GM10266 (cell line): ENCODE measurements around the gene CENPVL3.
"Not testable (repeated sequence)": the region's sequence is repeated elsewhere in the genome, so short reads cannot be mapped to it uniquely, and the experiment has no call there.

Experiments
- DNase-seq: peaks from one replicate; pipeline ENCODE4 v3.0.0; 2012; ENCODE audit errors: extremely low spot score
- TF ChIP-seq, protein P1 (sequence below): IDR thresholded peaks from 2 replicates; pipeline ENCODE4 v1.5.1; 2012; ENCODE audit warnings: mild to moderate bottlenecking, low read depth; ENCODE audit not compliant: control insufficient read depth, insufficient read depth; ENCODE audit errors: missing control alignments

The CENPVL3 gene

GRCh38 chrX:51618241-51619155, at the start of gene CENPVL3:
Gene CENPVL3, minus strand, starts transcription at chrX:51618912. Its CDS starts 39 bp downstream, at chrX:51618873.
- DNase-seq: not testable (repeated sequence)

DNA sequence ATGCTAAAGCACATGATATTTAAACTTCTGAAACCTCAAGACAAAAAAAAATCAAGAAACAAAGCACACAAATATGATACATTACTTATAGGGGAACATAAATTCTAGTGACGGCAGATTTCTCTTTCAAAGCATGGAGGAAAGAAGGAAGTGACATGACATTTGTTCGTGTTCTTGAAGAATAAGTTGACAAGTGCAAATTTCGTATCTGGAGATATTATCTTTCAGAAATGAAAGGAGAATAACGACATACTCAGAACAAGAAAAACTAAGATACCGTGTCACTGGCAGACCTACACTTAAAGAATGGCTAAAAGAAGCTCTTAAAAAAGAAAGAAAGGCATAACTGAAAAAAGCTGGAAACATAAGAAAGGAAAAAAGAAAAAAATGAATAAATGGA, 47.3 kb upstream of the CENPVL3 start:
- TF ChIP-seq, protein P1, sequence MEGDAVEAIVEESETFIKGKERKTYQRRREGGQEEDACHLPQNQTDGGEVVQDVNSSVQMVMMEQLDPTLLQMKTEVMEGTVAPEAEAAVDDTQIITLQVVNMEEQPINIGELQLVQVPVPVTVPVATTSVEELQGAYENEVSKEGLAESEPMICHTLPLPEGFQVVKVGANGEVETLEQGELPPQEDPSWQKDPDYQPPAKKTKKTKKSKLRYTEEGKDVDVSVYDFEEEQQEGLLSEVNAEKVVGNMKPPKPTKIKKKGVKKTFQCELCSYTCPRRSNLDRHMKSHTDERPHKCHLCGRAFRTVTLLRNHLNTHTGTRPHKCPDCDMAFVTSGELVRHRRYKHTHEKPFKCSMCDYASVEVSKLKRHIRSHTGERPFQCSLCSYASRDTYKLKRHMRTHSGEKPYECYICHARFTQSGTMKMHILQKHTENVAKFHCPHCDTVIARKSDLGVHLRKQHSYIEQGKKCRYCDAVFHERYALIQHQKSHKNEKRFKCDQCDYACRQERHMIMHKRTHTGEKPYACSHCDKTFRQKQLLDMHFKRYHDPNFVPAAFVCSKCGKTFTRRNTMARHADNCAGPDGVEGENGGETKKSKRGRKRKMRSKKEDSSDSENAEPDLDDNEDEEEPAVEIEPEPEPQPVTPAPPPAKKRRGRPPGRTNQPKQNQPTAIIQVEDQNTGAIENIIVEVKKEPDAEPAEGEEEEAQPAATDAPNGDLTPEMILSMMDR: no peak
- no peak for DNase-seq

GRCh38 chrX:51643377-51643776, 24.7 kb upstream of the CENPVL3 start:
- TF ChIP-seq, protein P1: no peak
- DNase-seq: no peak

DNA sequence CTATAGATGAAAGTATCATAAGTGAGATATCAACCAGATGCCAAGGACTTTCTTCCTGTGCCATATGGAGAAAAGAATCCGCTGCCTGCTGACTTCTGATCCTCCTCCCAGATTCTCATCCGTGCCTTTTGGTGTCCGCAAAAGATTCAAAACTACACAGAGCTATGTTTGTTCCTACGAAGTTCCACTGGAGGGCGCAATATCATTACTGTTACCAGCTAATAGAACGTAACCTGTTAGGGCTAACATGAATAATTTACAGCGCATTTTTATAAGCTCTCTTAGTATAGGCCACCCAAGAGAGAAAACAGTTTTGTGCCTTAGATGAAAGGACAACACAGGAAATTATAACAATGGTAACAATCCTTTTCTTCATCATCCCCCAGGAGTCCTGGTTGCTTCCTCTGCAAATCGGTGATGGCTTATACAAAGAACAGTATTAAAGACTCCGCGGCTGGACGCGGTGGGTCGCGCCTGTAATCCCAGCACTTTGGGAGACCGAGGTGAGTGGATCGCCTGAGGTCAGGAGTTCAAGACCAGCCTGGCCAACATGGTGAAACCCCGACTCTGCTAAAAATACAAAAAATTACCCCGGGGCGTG, 22.8 kb upstream of the CENPVL3 start:
- DNase-seq: peak; percentile 18
- TF ChIP-seq, protein P1: peak; percentile 35

- DNase-seq: not testable (repeated sequence)
These were observed 17.8 kb upstream of the CENPVL3 start for GRCh38 chrX:51636511-51636910.

GRCh38 chrX:51614353-51615012, 4.2 kb downstream of the CENPVL3 start:
- peak; percentile 16 for DNase-seq
- TF ChIP-seq, protein P1: peak; percentile 33

DNA sequence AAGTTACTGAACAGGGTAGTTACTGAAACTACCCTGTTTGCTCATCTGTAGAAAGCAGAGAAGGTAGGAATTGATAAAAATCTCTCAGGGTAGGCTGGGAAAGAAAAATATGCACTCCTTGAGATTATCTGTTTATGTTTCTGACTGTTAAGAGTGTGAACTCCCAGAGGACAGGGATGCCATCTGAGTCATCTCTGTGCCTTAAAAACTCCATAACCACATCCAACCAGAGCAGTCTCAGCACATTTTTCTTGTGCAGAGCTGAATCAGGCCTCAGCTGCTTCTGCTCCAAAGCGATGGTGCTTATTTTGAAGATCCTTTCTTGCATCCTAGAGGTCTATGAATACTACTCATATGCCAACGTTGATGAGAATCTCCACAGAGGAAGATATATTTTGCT, 9.9 kb downstream of the CENPVL3 start:
- TF ChIP-seq, protein P1: no peak

GRCh38 chrX:51608126-51608525, 10.6 kb downstream of the CENPVL3 start:
- DNase-seq: no peak
- TF ChIP-seq, protein P1: no peak

More for the DNA sequence above, 9.9 kb downstream of the CENPVL3 start:
- no peak for DNase-seq
